Measurements from ENCODE around the gene LRIT1. TPM values are rescaled to one million over a fixed set of nuclear protein-coding genes. Genes with fewer than 3 reads are reported as not detected.

The LRIT1 gene
- total RNA-seq, 1 donor from 2014 or later: not detected

GRCh38 chr10:84202349-84202748 lies 39.0 kb downstream of the LRIT1 start:
- Mint-ChIP-seq H3K27ac (no peak overlapping the region), H3K4me1 (ENCODE audit: low read depth) (peaks cover 5% of the 10 kb centered on the region), H3K9me3 (no peaks in the 10 kb centered on the region), H3K27me3 (ENCODE audit: insufficient read depth) (peaks cover 16% of the 10 kb centered on the region), H3K36me3 (ENCODE audit: low read depth) (no peaks in the 10 kb centered on the region), H3K4me3 (no peak overlapping the region)
- DNase-seq (ENCODE audit: low spot score): no peak
- intact Hi-C loops (cut with micrococcal nuclease): no loop called here

- H3K27ac Mint-ChIP-seq: no peak overlapping the region
- no peak overlapping the region for H3K4me3 Mint-ChIP-seq
- H3K4me1 Mint-ChIP-seq (ENCODE audit: low read depth): peaks cover 5% of the 10 kb centered on the region
- H3K36me3 Mint-ChIP-seq (ENCODE audit: low read depth): no peaks in the 10 kb centered on the region
- H3K9me3 Mint-ChIP-seq: no peaks in the 10 kb centered on the region
- intact Hi-C loops (cut with micrococcal nuclease): no loop called here
- peaks cover 16% of the 10 kb centered on the region for H3K27me3 Mint-ChIP-seq (ENCODE audit: insufficient read depth)
- DNase-seq (ENCODE audit: low spot score): no peak
Measured at GRCh38 chr10:84201682-84202081, 39.7 kb downstream of the LRIT1 start.

GRCh38 chr10:84201244-84201606 lies 40.1 kb downstream of the LRIT1 start:
- no peak for DNase-seq (ENCODE audit: low spot score)
- no peaks in the 10 kb centered on the region for H3K36me3 Mint-ChIP-seq (ENCODE audit: low read depth)
- no peaks in the 10 kb centered on the region for H3K9me3 Mint-ChIP-seq
- no peak overlapping the region for H3K27ac Mint-ChIP-seq
- intact Hi-C loops (cut with micrococcal nuclease): no loop called here
- H3K4me3 Mint-ChIP-seq: no peak overlapping the region
- peaks cover 5% of the 10 kb centered on the region for H3K4me1 Mint-ChIP-seq (ENCODE audit: low read depth)
- H3K27me3 Mint-ChIP-seq (ENCODE audit: insufficient read depth): peaks cover 20% of the 10 kb centered on the region

GRCh38 chr10:84200537-84201243 lies 40.7 kb downstream of the LRIT1 start:
- H3K4me3 Mint-ChIP-seq: no peak overlapping the region
- no peak for DNase-seq (ENCODE audit: low spot score)
- peaks cover 4% of the 10 kb centered on the region for H3K4me1 Mint-ChIP-seq (ENCODE audit: low read depth)
- H3K27me3 Mint-ChIP-seq (ENCODE audit: insufficient read depth): peaks cover 24% of the 10 kb centered on the region
- H3K9me3 Mint-ChIP-seq: no peaks in the 10 kb centered on the region
- H3K36me3 Mint-ChIP-seq (ENCODE audit: low read depth): no peaks in the 10 kb centered on the region
- intact Hi-C loops (cut with micrococcal nuclease): no loop called here
- no peak overlapping the region for H3K27ac Mint-ChIP-seq

GRCh38 chr10:84198206-84198915 lies 43.0 kb downstream of the LRIT1 start:
- Mint-ChIP-seq H3K27ac (no peak overlapping the region), H3K27me3 (ENCODE audit: insufficient read depth) (peaks cover 35% of the 10 kb centered on the region), H3K36me3 (ENCODE audit: low read depth) (no peaks in the 10 kb centered on the region), H3K9me3 (no peaks in the 10 kb centered on the region), H3K4me1 (ENCODE audit: low read depth) (no peaks in the 10 kb centered on the region), H3K4me3 (no peak overlapping the region)
- intact Hi-C loops (cut with micrococcal nuclease): no loop called here
- no peak for DNase-seq (ENCODE audit: low spot score)

- Mint-ChIP-seq H3K4me1 (ENCODE audit: low read depth) (no peaks in the 10 kb centered on the region), H3K36me3 (ENCODE audit: low read depth) (no peaks in the 10 kb centered on the region), H3K9me3 (no peaks in the 10 kb centered on the region), H3K27me3 (ENCODE audit: insufficient read depth) (peaks cover 39% of the 10 kb centered on the region), H3K27ac (no peak overlapping the region), H3K4me3 (no peak overlapping the region)
- no peak for DNase-seq (ENCODE audit: low spot score)
- intact Hi-C loops (cut with micrococcal nuclease): no loop called here
Measured at GRCh38 chr10:84197643-84198042, 43.7 kb downstream of the LRIT1 start.

GRCh38 chr10:84196941-84197340 lies 44.4 kb downstream of the LRIT1 start:
- intact Hi-C loops (cut with micrococcal nuclease): no loop called here
- no peak for DNase-seq (ENCODE audit: low spot score)
- Mint-ChIP-seq H3K4me1 (ENCODE audit: low read depth) (no peaks in the 10 kb centered on the region), H3K36me3 (ENCODE audit: low read depth) (no peaks in the 10 kb centered on the region), H3K27ac (no peak overlapping the region), H3K4me3 (no peak overlapping the region), H3K9me3 (no peaks in the 10 kb centered on the region), H3K27me3 (ENCODE audit: insufficient read depth) (peaks cover 43% of the 10 kb centered on the region)

- no peaks in the 10 kb centered on the region for H3K36me3 Mint-ChIP-seq (ENCODE audit: low read depth)
- H3K4me1 Mint-ChIP-seq (ENCODE audit: low read depth): peaks cover 6% of the 10 kb centered on the region
- no peak overlapping the region for H3K4me3 Mint-ChIP-seq
- H3K27me3 Mint-ChIP-seq (ENCODE audit: insufficient read depth): peaks cover 48% of the 10 kb centered on the region
- intact Hi-C loops (cut with micrococcal nuclease): no loop called here
- H3K9me3 Mint-ChIP-seq: no peaks in the 10 kb centered on the region
- no peak overlapping the region for H3K27ac Mint-ChIP-seq
- DNase-seq (ENCODE audit: low spot score): no peak
Measured at GRCh38 chr10:84196083-84196482, 45.3 kb downstream of the LRIT1 start.

- Mint-ChIP-seq H3K27me3 (ENCODE audit: insufficient read depth) (peaks cover 44% of the 10 kb centered on the region), H3K9me3 (no peaks in the 10 kb centered on the region), H3K4me3 (peak overlapping the region; percentile 47), H3K36me3 (ENCODE audit: low read depth) (no peaks in the 10 kb centered on the region), H3K4me1 (ENCODE audit: low read depth) (peaks cover 10% of the 10 kb centered on the region), H3K27ac (no peak overlapping the region)
- intact Hi-C loops (cut with micrococcal nuclease): no loop called here
- no peak for DNase-seq (ENCODE audit: low spot score)
Measured at GRCh38 chr10:84195044-84195830, 46.1 kb downstream of the LRIT1 start.

- Mint-ChIP-seq H3K4me3 (peak within 1 kb of the TSS; percentile 47), H3K9me3 (no peaks in the 10 kb centered on the region), H3K4me1 (ENCODE audit: low read depth) (peaks cover 10% of the 10 kb centered on the region), H3K27me3 (ENCODE audit: insufficient read depth) (peaks cover 42% of the 10 kb centered on the region), H3K36me3 (ENCODE audit: low read depth) (no peaks in the 10 kb centered on the region), H3K27ac (no peak within 1 kb of the TSS)
- DNase-seq (ENCODE audit: low spot score): no peak
- intact Hi-C loops (cut with micrococcal nuclease): loop anchor here (5.0 kb wide), 1 partner anchor 37 kb away; no protein-coding TSS in a partner anchor
Measured at GRCh38 chr10:84194424-84195043, 46.8 kb downstream of the LRIT1 start, which contains the start of gene CDHR1. Gene CDHR1, plus strand, starts transcription at chr10:84194537. Its CDS starts 224 bp downstream, at chr10:84194761.

- DNase-seq (ENCODE audit: low spot score): no peak
- Mint-ChIP-seq H3K9me3 (no peaks in the 10 kb centered on the region), H3K4me3 (no peak overlapping the region), H3K27ac (no peak overlapping the region), H3K36me3 (ENCODE audit: low read depth) (no peaks in the 10 kb centered on the region), H3K27me3 (ENCODE audit: insufficient read depth) (peaks cover 42% of the 10 kb centered on the region), H3K4me1 (ENCODE audit: low read depth) (peaks cover 10% of the 10 kb centered on the region)
- intact Hi-C loops (cut with micrococcal nuclease): loop anchor here (5.0 kb wide), 1 partner anchor 37 kb away; no protein-coding TSS in a partner anchor
Measured at GRCh38 chr10:84193846-84194423, 47.4 kb downstream of the LRIT1 start.

- no peaks in the 10 kb centered on the region for H3K36me3 Mint-ChIP-seq (ENCODE audit: low read depth)
- H3K4me1 Mint-ChIP-seq (ENCODE audit: low read depth): peaks cover 10% of the 10 kb centered on the region
- DNase-seq (ENCODE audit: low spot score): no peak
- H3K27me3 Mint-ChIP-seq (ENCODE audit: insufficient read depth): peaks cover 41% of the 10 kb centered on the region
- no peak overlapping the region for H3K4me3 Mint-ChIP-seq
- intact Hi-C loops (cut with micrococcal nuclease): loop anchor here (5.0 kb wide), 1 partner anchor 36 kb away; no protein-coding TSS in a partner anchor
- no peaks in the 10 kb centered on the region for H3K9me3 Mint-ChIP-seq
- no peak overlapping the region for H3K27ac Mint-ChIP-seq
Measured at GRCh38 chr10:84193327-84193726, 48.0 kb downstream of the LRIT1 start.
